Motor neuron (in vitro differentiated cells): Measurements from ENCODE around the gene SPEG. TPM values are rescaled to one million over a fixed set of nuclear protein-coding genes. Genes with fewer than 3 reads are reported as not detected.

Experiments used
- ATAC-seq, 8 experiments: fragments of 200-7000 bp; cut with Tn5 transposase; replicated peaks in 6 of 8; 2 replicates each; pipeline ENCODE4 v1.8.0; 2021; ENCODE audit warnings: mild to moderate bottlenecking in 8 of 8, moderate library complexity in 8 of 8
- H3K27ac ChIP-seq, 2 donors: fragments of 250-450 bp; sonication (Bioruptor Pico); 2 replicates each; pipeline ENCODE4 v1.9.0; 2021; ENCODE audit warnings: antibody characterized with exemption in 2 of 2, mild to moderate bottlenecking in 2 of 2, moderate library complexity in 1 of 2
- H3K4me1 ChIP-seq, 2 donors: fragments of 250-450 bp; sonication (Bioruptor Pico); replicated peaks in 1 of 2; 2 replicates each; pipeline ENCODE4 v1.6.1; 2021; ENCODE audit warnings: antibody characterized with exemption in 2 of 2, mild to moderate bottlenecking in 2 of 2, moderate library complexity in 1 of 2
- H3K4me3 ChIP-seq, 5 donors: fragments of 250-450 bp; sonication (Bioruptor Pico); 2 replicates each; pipeline ENCODE4 v1.9.0; 2021; ENCODE audit warnings: antibody characterized with exemption in 5 of 5, mild to moderate bottlenecking in 5 of 5, moderate library complexity in 4 of 5
- WGBS, 10 experiments: fragments of 450-650 bp; shearing (Covaris generic); methylation state at CpG; one replicate each; pipeline ENCODE4 v1.0.0; 2022; 5-methylcytosine and 5-hydroxymethylcytosine counted together
- in situ Hi-C, 9 experiments: fragments of 400-800 bp; cut with MboI; loops; one replicate each; pipeline ENCODE4 v1.15.0; 2021; ENCODE audit warnings: low sequenced_read_pairs in 9 of 9, low pct_unique_long_range_greater_than_20kb in 2 of 9; ENCODE audit not compliant: unreplicated experiment in 9 of 9
- total RNA-seq, 8 experiments: library from RNA; unstranded; fragments of 300-600 nt; gene quantifications; 2 replicates each; pipeline versions ENCODE4 v1.2.3 to v1.2.4, GENCODE V29; 2022

SPEG gene
- total RNA-seq, 8 experiments from 2014 or later = 5.5 to 47.6 (median 26.1) TPM

GRCh38 chr2:219495531-219496122 is 61.0 kb downstream of the SPEG start:
- peak overlapping the region in 1 of 2 donors; percentile 56 for H3K27ac ChIP-seq
- WGBS, 10 experiments = 0 to 8% (median 0%) methylated on average over 1 to 4 of the region's 14 CpGs; no CpG with 5 or more reads in 7 of the 10 experiments
- peak in 6 of 8 experiments; percentile 12 to 48 (median 38) for ATAC-seq
- no peak overlapping the region for H3K4me3 ChIP-seq
- H3K4me1 ChIP-seq = peaks cover 40 to 54% of the 10 kb centered on the region in 2 donors
- in situ Hi-C loops = no loop called here

DNA sequence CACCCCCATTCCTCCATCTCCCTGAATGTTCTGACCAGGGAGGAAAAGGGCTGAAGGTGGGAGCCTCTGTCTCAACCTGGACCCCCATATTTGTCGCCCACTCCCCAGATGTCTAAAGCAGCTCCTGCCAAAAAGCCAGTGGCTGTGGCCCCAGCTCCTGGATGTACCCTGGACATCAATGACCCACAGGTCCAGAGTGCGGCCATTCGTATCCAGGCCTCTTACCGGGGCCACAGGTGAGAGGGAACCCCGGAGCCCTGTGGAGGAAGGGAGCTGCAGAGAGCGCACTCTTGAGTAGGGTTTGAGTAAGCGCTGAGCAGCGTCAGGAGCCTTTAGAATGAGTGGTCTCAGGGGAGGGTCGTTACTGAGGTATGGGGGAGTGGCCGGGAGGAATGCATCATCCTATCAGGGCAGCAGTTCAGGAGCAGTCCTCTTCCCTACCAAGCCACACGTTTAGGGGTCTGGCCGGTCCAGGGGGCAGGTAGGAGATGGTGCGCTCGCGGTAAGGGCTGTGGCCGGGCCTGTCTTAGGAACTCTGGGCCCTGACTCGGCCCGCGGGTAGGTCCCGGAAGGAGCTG is 61.7 kb downstream of the SPEG start:
- WGBS, 10 experiments = 40 to 100% (median 82%) methylated on average over 1 to 12 of the region's 20 CpGs; no CpG with 5 or more reads in 6 of the 10 experiments
- Histone ChIP-seq H3K4me1 (peaks cover 40 to 54% of the 10 kb centered on the region in 2 donors), H3K27ac (peak overlapping the region; percentile 56 to 61), H3K4me3 (peak overlapping the region in 2 of 5 donors; percentile 46 to 67)
- in situ Hi-C loops = no loop called here
- peak in 1 of 8 experiments; percentile 20 for ATAC-seq

GRCh38 chr2:219496825-219497494 is 62.3 kb downstream of the SPEG start:
- ATAC-seq = no peak
- peak overlapping the region in 2 of 5 donors; percentile 46 to 67 for H3K4me3 ChIP-seq
- H3K27ac ChIP-seq = peak overlapping the region; percentile 12 to 61
- peaks cover 41 to 56% of the 10 kb centered on the region in 2 donors for H3K4me1 ChIP-seq
- WGBS, 10 experiments = 0 to 67% (median 62%) methylated on average over 1 to 11 of the region's 61 CpGs; no CpG with 5 or more reads in 7 of the 10 experiments
- in situ Hi-C loops = no loop called here

DNA sequence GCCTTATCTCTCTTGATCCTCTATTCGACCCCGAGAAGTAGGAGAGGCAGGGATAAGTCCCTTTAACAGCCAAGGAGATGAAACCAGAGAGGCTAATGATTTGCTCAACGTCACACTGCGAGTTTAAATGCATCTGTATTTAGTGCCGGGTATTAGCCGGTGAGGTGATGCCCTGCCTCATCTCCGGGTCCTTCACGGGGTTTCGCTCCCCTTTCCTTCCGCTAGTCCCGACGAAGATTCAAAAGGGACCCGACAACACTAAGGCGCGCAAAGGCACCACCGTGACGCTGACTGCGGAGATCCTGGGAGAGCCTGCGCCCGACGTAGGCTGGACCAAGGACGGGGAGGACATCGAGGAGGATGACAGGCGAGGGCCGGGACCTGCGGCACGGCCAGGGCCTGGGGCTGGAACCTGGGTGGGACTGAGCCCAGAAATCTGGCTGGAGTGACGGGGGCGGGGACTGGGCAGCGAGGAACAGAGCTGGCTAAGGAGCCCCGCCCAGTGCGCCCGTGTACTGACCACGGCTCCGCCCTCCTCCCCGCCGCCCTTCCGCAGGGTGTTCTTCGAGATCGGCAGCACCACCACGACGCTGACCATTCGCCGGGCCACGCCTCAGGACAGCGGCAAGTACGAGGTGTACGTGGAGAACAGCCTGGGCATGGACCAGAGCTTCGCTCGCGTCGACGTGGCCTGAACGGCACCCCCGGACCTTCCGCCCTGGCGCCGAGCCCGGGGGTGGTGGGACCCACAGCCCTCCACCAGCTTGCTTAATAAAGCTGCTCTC is 63.0 kb downstream of the SPEG start:
- 2 to 40% (median 16%) methylated on average over 2 to 19 of the region's 59 CpGs; no CpG with 5 or more reads in 5 of the 10 experiments for WGBS, 10 experiments
- H3K27ac ChIP-seq = peak overlapping the region; percentile 61 to 79
- in situ Hi-C loops = no loop called here
- peak; percentile 21 to 73 (median 48) for ATAC-seq
- peak overlapping the region; percentile 46 to 70 (median 54) for H3K4me3 ChIP-seq
- H3K4me1 ChIP-seq = peaks cover 46 to 63% of the 10 kb centered on the region in 2 donors

DNA sequence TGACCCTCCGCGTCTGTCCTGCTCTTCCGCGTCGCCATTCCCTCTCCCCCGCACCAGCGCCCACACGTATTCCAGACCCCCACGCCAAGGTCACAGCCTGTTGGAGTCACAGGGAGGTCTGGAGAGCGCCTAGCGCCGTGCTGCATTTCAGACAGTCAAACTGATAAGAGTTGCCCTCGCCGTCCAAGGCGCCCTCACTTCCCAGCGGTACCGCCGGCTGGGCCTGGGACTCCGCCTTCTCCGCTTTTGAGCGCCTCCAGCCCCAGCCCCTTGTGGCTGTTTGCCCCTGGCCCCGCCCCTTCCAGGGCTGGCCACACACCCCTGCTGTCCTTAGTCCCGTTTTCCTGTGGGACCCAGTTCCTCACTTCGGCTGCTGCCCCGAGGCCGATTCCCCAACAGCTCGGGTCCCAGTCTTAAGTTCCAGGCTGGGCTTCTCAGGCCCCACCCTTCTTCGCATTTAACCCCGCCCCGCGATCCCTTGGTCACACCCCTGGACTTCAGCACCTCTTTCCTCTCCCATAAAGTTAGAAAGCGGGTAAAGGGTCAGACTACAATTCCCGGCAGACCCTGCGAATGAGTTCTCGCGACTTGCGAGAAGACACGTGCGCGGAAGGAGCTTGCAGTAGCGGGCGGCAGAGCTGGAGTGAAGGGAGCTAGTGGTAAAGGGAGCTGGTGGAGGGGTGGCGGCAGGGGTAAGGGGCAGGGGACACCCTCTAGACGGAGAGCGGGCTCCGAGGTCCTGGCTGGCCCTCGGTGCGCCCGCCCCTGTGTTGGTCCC is 63.8 kb downstream of the SPEG start, which contains the start of gene GMPPA:
Gene GMPPA, plus strand, starts transcription at position 612 of the 778 bp plus-strand sequence. CDS start 1,085 bp downstream, outside the sequence.
- in situ Hi-C loops = no loop called here
- Histone ChIP-seq H3K4me1 (peaks cover 46 to 67% of the 10 kb centered on the region in 2 donors), H3K4me3 (peak within 1 kb of the TSS; percentile 46 to 70 (median 54)), H3K27ac (peak within 1 kb of the TSS; percentile 89 to 94)
- peak; percentile 73 to 87 (median 80) for ATAC-seq
- 0 to 6% (median 3%) methylated on average over 3 to 20 of the region's 49 CpGs; no CpG with 5 or more reads in 4 of the 10 experiments for WGBS, 10 experiments

- Histone ChIP-seq H3K4me1 (peaks cover 46 to 70% of the 10 kb centered on the region in 2 donors), H3K27ac (peak overlapping the region; percentile 89 to 94), H3K4me3 (peak overlapping the region; percentile 46 to 70 (median 54))
- no peak for ATAC-seq
- 0% methylated on average over 1 to 3 of the region's 3 CpGs; no CpG with 5 or more reads in 6 of the 10 experiments for WGBS, 10 experiments
- in situ Hi-C loops = no loop called here
These were observed 64.3 kb downstream of the SPEG start for GRCh38 chr2:219499058-219499307.

- WGBS, 10 experiments = 33 to 80% (median 50%) methylated on average over 1 of the region's 1 CpG; no CpG with 5 or more reads in 7 of the 10 experiments
- H3K4me1 ChIP-seq = peaks cover 46 to 68% of the 10 kb centered on the region in 2 donors
- peak overlapping the region; percentile 46 to 70 (median 54) for H3K4me3 ChIP-seq
- no peak for ATAC-seq
- in situ Hi-C loops = no loop called here
- H3K27ac ChIP-seq = peak overlapping the region; percentile 89 to 94
These were observed 64.9 kb downstream of the SPEG start for GRCh38 chr2:219499555-219499954.

DNA sequence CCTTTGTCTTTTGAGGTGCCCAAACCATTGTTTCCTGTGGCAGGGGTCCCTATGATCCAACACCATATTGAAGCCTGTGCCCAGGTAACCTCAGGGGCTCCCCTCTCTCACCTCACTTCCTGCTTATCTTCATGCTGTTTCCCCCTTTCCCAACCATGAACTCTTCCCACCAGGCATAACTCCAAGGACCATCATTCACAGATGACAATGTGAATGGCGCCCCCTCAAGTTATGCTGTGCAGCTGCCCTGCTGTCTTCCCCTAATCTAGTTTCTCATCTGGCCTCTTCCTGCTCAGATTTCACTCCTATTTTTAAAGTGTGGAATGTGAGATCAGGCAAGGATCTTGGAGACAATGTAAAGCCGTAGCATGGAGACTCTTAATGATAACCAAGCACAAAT is 65.5 kb downstream of the SPEG start:
- WGBS, 10 experiments = 50 to 100% (median 96%) methylated on average over 1 to 2 of the region's 2 CpGs; no CpG with 5 or more reads in 2 of the 10 experiments
- H3K27ac ChIP-seq = no peak overlapping the region
- H3K4me3 ChIP-seq = no peak overlapping the region
- in situ Hi-C loops = loop anchor here in 1 of 9 experiments (25.0 kb wide), 1 partner anchor 88 kb away; the partner anchor contains the start of gene DES
- H3K4me1 ChIP-seq = peaks cover 41 to 62% of the 10 kb centered on the region in 2 donors
- no peak for ATAC-seq

GRCh38 chr2:219501849-219502248 is 67.2 kb downstream of the SPEG start:
- 90 to 100% (median 91%) methylated on average over 2 to 12 of the region's 14 CpGs; no CpG with 5 or more reads in 6 of the 10 experiments for WGBS, 10 experiments
- peaks cover 32 to 56% of the 10 kb centered on the region in 2 donors for H3K4me1 ChIP-seq
- H3K27ac ChIP-seq = peak overlapping the region; percentile 4 to 35
- no peak for ATAC-seq
- in situ Hi-C loops = loop anchor here in 1 of 9 experiments (25.0 kb wide), 1 partner anchor 90 kb away; the partner anchor contains the start of gene DES
- no peak overlapping the region for H3K4me3 ChIP-seq

GRCh38 chr2:219502618-219503017 is 68.0 kb downstream of the SPEG start:
- ATAC-seq = no peak
- H3K4me1 ChIP-seq = peaks cover 33 to 56% of the 10 kb centered on the region in 2 donors
- in situ Hi-C loops = loop anchor here in 1 of 9 experiments (25.0 kb wide), 1 partner anchor 90 kb away; the partner anchor contains the start of gene DES
- H3K27ac ChIP-seq = peak overlapping the region in 1 of 2 donors; percentile 35
- H3K4me3 ChIP-seq = no peak overlapping the region

DNA sequence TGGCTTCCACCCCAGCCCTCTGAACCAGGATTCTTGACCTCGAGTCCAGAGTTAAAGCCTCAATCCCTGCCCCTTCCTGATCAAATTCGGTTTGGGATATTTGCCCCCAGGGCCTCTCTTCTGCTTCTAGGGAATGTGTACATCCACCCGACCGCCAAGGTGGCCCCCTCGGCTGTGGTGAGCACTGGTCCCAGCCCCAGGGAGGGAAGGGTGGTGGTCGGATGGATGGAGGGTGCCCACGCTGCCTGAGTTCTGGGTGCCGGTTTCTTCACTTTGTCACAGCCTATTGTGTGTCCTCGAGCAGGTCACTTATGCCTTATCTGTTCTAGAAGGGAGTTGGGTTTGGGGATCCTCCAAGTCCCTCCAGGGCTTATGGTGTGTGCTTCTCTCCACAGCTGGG is 70.9 kb downstream of the SPEG start:
- Histone ChIP-seq H3K4me1 (peaks cover 51 to 63% of the 10 kb centered on the region in 2 donors), H3K4me3 (no peak overlapping the region), H3K27ac (no peak overlapping the region)
- no peak for ATAC-seq
- 70 to 100% (median 86%) methylated on average over 1 to 5 of the region's 9 CpGs; no CpG with 5 or more reads in 5 of the 10 experiments for WGBS, 10 experiments
- in situ Hi-C loops = loop anchor here in 1 of 9 experiments (25.0 kb wide), 1 partner anchor 93 kb away; the partner anchor contains the start of gene DES
